ENCODE data around the gene TMEM11.

DNA sequence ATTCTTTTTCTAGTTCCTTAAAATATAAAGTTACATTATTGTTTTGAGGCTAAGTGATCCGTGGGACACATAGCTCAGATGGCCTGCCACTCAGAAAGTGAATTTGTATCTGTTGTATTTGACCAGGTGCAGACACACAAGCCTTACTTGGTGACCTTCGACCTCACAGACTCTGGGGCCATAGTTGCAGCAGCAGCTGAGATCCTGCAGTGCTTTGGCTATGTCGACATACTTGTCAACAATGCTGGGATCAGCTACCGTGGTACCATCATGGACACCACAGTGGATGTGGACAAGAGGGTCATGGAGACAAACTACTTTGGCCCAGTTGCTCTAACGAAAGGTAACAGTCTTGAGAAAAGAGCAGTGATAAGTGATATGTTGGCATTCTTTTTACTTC lies 30.5 kb downstream of the TMEM11 start:
- TF ChIP-seq, protein P1, sequence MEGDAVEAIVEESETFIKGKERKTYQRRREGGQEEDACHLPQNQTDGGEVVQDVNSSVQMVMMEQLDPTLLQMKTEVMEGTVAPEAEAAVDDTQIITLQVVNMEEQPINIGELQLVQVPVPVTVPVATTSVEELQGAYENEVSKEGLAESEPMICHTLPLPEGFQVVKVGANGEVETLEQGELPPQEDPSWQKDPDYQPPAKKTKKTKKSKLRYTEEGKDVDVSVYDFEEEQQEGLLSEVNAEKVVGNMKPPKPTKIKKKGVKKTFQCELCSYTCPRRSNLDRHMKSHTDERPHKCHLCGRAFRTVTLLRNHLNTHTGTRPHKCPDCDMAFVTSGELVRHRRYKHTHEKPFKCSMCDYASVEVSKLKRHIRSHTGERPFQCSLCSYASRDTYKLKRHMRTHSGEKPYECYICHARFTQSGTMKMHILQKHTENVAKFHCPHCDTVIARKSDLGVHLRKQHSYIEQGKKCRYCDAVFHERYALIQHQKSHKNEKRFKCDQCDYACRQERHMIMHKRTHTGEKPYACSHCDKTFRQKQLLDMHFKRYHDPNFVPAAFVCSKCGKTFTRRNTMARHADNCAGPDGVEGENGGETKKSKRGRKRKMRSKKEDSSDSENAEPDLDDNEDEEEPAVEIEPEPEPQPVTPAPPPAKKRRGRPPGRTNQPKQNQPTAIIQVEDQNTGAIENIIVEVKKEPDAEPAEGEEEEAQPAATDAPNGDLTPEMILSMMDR (conservative IDR thresholded peaks at IDR 0.05; ENCODE audit: low read depth, low read length), result no peak
- TF ChIP-seq EZH2 (IDR thresholded peaks at IDR 0.05; ENCODE audit: borderline replicate concordance, low read depth, low read length, poor library complexity, severe bottlenecking), result no peak
